H1 (cell line): ENCODE results near the gene PTCRA. TPM values are rescaled to one million over a fixed set of nuclear protein-coding genes. Genes with fewer than 3 reads are reported as not detected.

ENCODE experiments used
- CTCF ChIA-PET: fragments of 300-600 bp; sonication (Branson Sonifier 250); formaldehyde crosslinking; loops from one replicate; lab custom pipeline; 2021; ENCODE audit not compliant: partially characterized antibody; lab: Charles Lee
- POLR2A ChIA-PET: fragments of 300-600 bp; sonication (Branson Sonifier 250); formaldehyde crosslinking; loops from one replicate; lab custom pipeline; 2021; ENCODE audit warnings: inconsistent platforms; ENCODE audit not compliant: partially characterized antibody; lab: Charles Lee
- DNase-seq, 2 experiments: peaks; one replicate each; pipeline versions ENCODE4 v3.0.0 to v3.0.0-alpha.2; 2010 to 2022; ENCODE audit warnings: low spot score in 2 of 2, low read depth in 1 of 2, mixed read lengths in 1 of 2
- FAIRE-seq: peaks from 2 replicates; lab custom pipeline; 2011; peaks lifted over from hg19 to GRCh38; lab: Jason Lieb, UNC
- H2AFZ ChIP-seq: 2 replicates; pipeline ENCODE4 v1.8.1; 2012; ENCODE audit warnings: low read length, inconsistent platforms
- H2AK5ac ChIP-seq: 2 replicates; pipeline ENCODE4 v1.6.1; 2013; ENCODE audit warnings: low read depth, low read length
- H2BK120ac ChIP-seq: replicated peaks from 2 replicates; pipeline ENCODE3; 2013; ENCODE audit warnings: low read depth, low read length, inconsistent platforms
- H2BK12ac ChIP-seq: 2 replicates; pipeline ENCODE4 v1.6.1; 2013; ENCODE audit warnings: low read depth, low read length
- H2BK15ac ChIP-seq: 2 replicates; pipeline ENCODE4 v1.6.1; 2013; ENCODE audit warnings: low read length
- H2BK20ac ChIP-seq: 2 replicates; pipeline ENCODE4 v1.6.1; 2013; ENCODE audit warnings: low read length
- H2BK5ac ChIP-seq: 2 replicates; pipeline ENCODE4 v1.6.1; 2013; ENCODE audit warnings: low read depth, low read length
- H3K14ac ChIP-seq: 2 replicates; pipeline ENCODE4 v1.6.1; 2013; ENCODE audit warnings: inconsistent platforms; ENCODE audit not compliant: insufficient read length
- H3K18ac ChIP-seq: 2 replicates; pipeline ENCODE4 v1.6.1; 2013; ENCODE audit warnings: low read length; ENCODE audit errors: extremely low read depth
- H3K23ac ChIP-seq: 2 replicates; pipeline ENCODE4 v1.6.1; 2013; ENCODE audit warnings: inconsistent platforms; ENCODE audit not compliant: insufficient read length
- H3K23me2 ChIP-seq: 2 replicates; pipeline ENCODE4 v1.6.1; 2013; ENCODE audit warnings: low read depth, low read length
- H3K27ac ChIP-seq: 2 replicates; pipeline ENCODE4 v1.6.1; 2011; ENCODE audit warnings: low read depth, low read length, inconsistent platforms
- H3K27me3 ChIP-seq, 4 experiments: replicated peaks in 1 of 4; 1 replicate in 1 of 4; 2 replicates in 3 of 4; pipeline versions ENCODE4 v1.6.1 to v1.8.1; 2011 to 2013; ENCODE audit warnings: low read length in 3 of 4, mild to moderate bottlenecking in 3 of 4, inconsistent platforms in 2 of 4, mixed read lengths in 2 of 4, moderate library complexity in 1 of 4; ENCODE audit not compliant: control insufficient read depth in 3 of 4, insufficient read depth in 3 of 4; ENCODE audit errors: extremely low read depth in 1 of 4
- H3K36me3 ChIP-seq, 4 experiments: 2 replicates each; pipeline versions ENCODE4 v1.6.1 to v1.8.1; 2011 to 2013; ENCODE audit warnings: mild to moderate bottlenecking in 4 of 4, low read length in 3 of 4, moderate library complexity in 2 of 4, control low read depth in 1 of 4, inconsistent platforms in 1 of 4; ENCODE audit not compliant: insufficient read depth in 4 of 4, control insufficient read depth in 2 of 4
- H3K4ac ChIP-seq: replicated peaks from 2 replicates; pipeline ENCODE3; 2013; ENCODE audit warnings: low read length, low read depth, mixed read lengths, inconsistent platforms; ENCODE audit not compliant: insufficient read length
- H3K4me1 ChIP-seq, 4 experiments: replicated peaks in 1 of 4; 1 replicate in 1 of 4; 2 replicates in 3 of 4; pipeline versions ENCODE4 v1.6.1 to v1.8.1; 2011 to 2013; ENCODE audit warnings: low read length in 3 of 4, inconsistent platforms in 2 of 4, mixed read lengths in 1 of 4; ENCODE audit not compliant: insufficient read depth in 4 of 4, control insufficient read depth in 3 of 4
- H3K4me2 ChIP-seq, 2 experiments: 2 replicates each; pipeline versions ENCODE4 v1.6.1 to v1.8.1; 2011 to 2013; ENCODE audit warnings: low read depth in 2 of 2, low read length in 2 of 2, control low read depth in 1 of 2, inconsistent platforms in 1 of 2, mild to moderate bottlenecking in 1 of 2; ENCODE audit not compliant: insufficient read depth in 1 of 2
- H3K4me3 ChIP-seq, 4 experiments: fragments of 200-600, 300-600 bp in 1 of 4; sonication (generic), shearing (Covaris generic), sonication (Bioruptor Twin) in 1 of 4; 2 replicates each; pipeline versions ENCODE4 v1.5.1 to v1.8.1; 2011 to 2016; ENCODE audit warnings: low read length in 4 of 4, low read depth in 3 of 4, control low read depth in 2 of 4, inconsistent platforms in 2 of 4, mild to moderate bottlenecking in 2 of 4, mixed read lengths in 1 of 4, moderate library complexity in 1 of 4; ENCODE audit not compliant: insufficient read depth in 2 of 4; ENCODE audit errors: extremely low read depth in 1 of 4
- H3K56ac ChIP-seq: replicated peaks from 2 replicates; pipeline ENCODE3; 2013; ENCODE audit warnings: low read depth, mild to moderate bottlenecking, mixed read lengths, low read length, inconsistent platforms; ENCODE audit not compliant: insufficient read length
- H3K79me1 ChIP-seq: 2 replicates; pipeline ENCODE4 v1.6.1; 2013; ENCODE audit warnings: low read depth, low read length, control low read depth
- H3K79me2 ChIP-seq, 2 experiments: 2 replicates each; pipeline versions ENCODE4 v1.6.1 to v1.8.1; 2012 to 2013; ENCODE audit warnings: low read length in 2 of 2, mild to moderate bottlenecking in 2 of 2, inconsistent platforms in 1 of 2; ENCODE audit not compliant: insufficient read depth in 2 of 2, control insufficient read depth in 1 of 2
- H3K9ac ChIP-seq, 4 experiments: replicated peaks in 1 of 4; 1 replicate in 1 of 4; 2 replicates in 3 of 4; pipeline versions ENCODE4 v1.6.1 to v1.8.1; 2011 to 2013; ENCODE audit warnings: low read depth in 3 of 4, low read length in 3 of 4, control low read depth in 2 of 4, mild to moderate bottlenecking in 2 of 4, moderate library complexity in 2 of 4, inconsistent platforms in 1 of 4; ENCODE audit errors: extremely low read depth in 1 of 4
- H3K9me3 ChIP-seq, 2 experiments: 2 replicates each; pipeline versions ENCODE4 v1.6.1 to v1.8.1; 2012 to 2013; ENCODE audit warnings: mild to moderate bottlenecking in 2 of 2, moderate library complexity in 2 of 2, control low read depth in 1 of 2, inconsistent platforms in 1 of 2, low read depth in 1 of 2, low read length in 1 of 2, mixed read lengths in 1 of 2; ENCODE audit not compliant: insufficient read depth in 2 of 2
- H4K20me1 ChIP-seq, 2 experiments: replicated peaks in 1 of 2; 2 replicates each; pipeline versions ENCODE3 to v1.8.1; 2011 to 2013; ENCODE audit warnings: inconsistent platforms in 2 of 2, low read length in 2 of 2, mild to moderate bottlenecking in 1 of 2; ENCODE audit not compliant: insufficient read depth in 2 of 2, control insufficient read depth in 1 of 2
- H4K5ac ChIP-seq: 2 replicates; pipeline ENCODE4 v1.6.1; 2013; ENCODE audit warnings: low read length, low read depth, mixed read lengths, inconsistent platforms; ENCODE audit not compliant: insufficient read length
- H4K8ac ChIP-seq: 2 replicates; pipeline ENCODE4 v1.8.0; 2013; ENCODE audit warnings: mild to moderate bottlenecking, moderate library complexity, low read length, inconsistent platforms; ENCODE audit not compliant: insufficient read depth; ENCODE audit errors: extremely low read depth
- H4K91ac ChIP-seq: replicated peaks from 2 replicates; pipeline ENCODE3; 2013; ENCODE audit warnings: low read length, mixed read lengths, inconsistent platforms; ENCODE audit not compliant: insufficient read length
- BCL11A ChIP-seq, 2 experiments: IDR thresholded peaks; one replicate each; pipeline ENCODE4 v1.6.1; 2011; ENCODE audit warnings: low read depth in 2 of 2, low read length in 2 of 2, mild to moderate bottlenecking in 2 of 2
- JUN ChIP-seq: IDR thresholded peaks from 2 replicates; pipeline ENCODE4 v1.6.1; 2011; ENCODE audit warnings: low read depth, mild to moderate bottlenecking, improper control_type of control experiment, low read length
- JUND ChIP-seq: IDR thresholded peaks from 2 replicates; pipeline ENCODE4 v1.6.1; 2011; ENCODE audit warnings: mild to moderate bottlenecking, improper control_type of control experiment, low read length
- MAFK ChIP-seq: IDR thresholded peaks from 2 replicates; pipeline ENCODE4 v1.6.1; 2012; ENCODE audit warnings: low read depth, mild to moderate bottlenecking, improper control_type of control experiment, low read length
- NANOG ChIP-seq: IDR thresholded peaks from 2 replicates; pipeline ENCODE4 v1.6.1; 2011; ENCODE audit warnings: low read length, low read depth, mild to moderate bottlenecking, inconsistent platforms; ENCODE audit not compliant: insufficient read depth, poor library complexity, severe bottlenecking
- NRF1 ChIP-seq: IDR thresholded peaks from 2 replicates; pipeline ENCODE4 v1.6.1; 2011; ENCODE audit warnings: mild to moderate bottlenecking, low read depth, low read length, improper control_type of control experiment
- PHF8 ChIP-seq: fragments of 200-600 bp; sonication (generic); conservative IDR thresholded peaks from 2 replicates; pipeline ENCODE4 v1.7.1; 2012; ENCODE audit warnings: low read depth, mild to moderate bottlenecking, inconsistent platforms, low read length, moderate library complexity
- WGBS, 2 experiments: shearing (Covaris generic) in 1 of 2; methylation state at CpG; one replicate each; pipeline versions ENCODE4 v1.1.6 to v1.1.7; 2013 to 2015; ENCODE audit warnings: low lambda C conversion rate in 2 of 2, mixed read lengths in 2 of 2, inconsistent platforms in 1 of 2, low coverage in 1 of 2, missing lambda C conversion rate in 1 of 2; ENCODE audit not compliant: insufficient replicate concordance in 2 of 2, insufficient coverage in 1 of 2, insufficient read length in 1 of 2; ENCODE audit errors: extremely low coverage in 1 of 2, missing lambda C conversion rate in 1 of 2; 5-methylcytosine and 5-hydroxymethylcytosine counted together
- polyA plus RNA-seq, 7 experiments: library from polyadenylated mRNA; depleted of rRNA in 3 of 7; stranded (reverse) in 5 of 7; unstranded in 2 of 7; fragments of >200 nt in 5 of 7; fragments of 200-250 nt in 2 of 7; gene quantifications; 1 replicate in 5 of 7; 2 replicates in 1 of 7; 4 replicates in 1 of 7; pipeline versions ENCODE4 v1.2.1 to v1.2.3, GENCODE V29; 2011 to 2013; ENCODE audit warnings: missing spikeins in 2 of 7, mixed read lengths in 2 of 7
- total RNA-seq: library from RNA; stranded (reverse); fragmentation: NEBNext Ultra II Directional; extraction: Animal tissue kit (Norgen Biotek cat#: 25700); gene quantifications from 2 replicates; pipeline ENCODE4 v1.2.1, GENCODE V29; 2021

Gene PTCRA
- total and polyA plus RNA-seq, 2 of the 8 experiments (the other 6 are each of a cell fraction or from before 2014, with no cell fraction given): not detected

DNA sequence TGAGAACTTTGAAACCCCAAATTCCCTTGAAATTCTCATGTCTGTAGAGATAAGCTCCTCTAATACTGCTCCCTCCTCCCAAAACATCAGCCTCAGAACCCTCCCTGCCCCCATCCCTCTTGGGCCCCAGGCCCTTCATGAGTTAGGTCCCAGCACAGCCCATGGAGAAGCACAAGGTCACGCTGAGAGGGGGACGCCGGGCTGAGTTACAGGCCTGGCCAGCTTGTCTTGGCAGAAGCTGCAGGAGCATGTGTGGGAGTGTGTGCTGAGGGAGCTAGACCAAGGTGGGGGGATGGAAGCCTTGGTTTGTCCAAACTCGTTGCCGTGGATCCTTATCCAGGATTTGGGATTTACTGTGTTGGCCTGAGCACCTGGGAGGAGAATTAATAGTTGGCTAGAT, 8.5 kb upstream of the PTCRA start:
- no peaks in the 10 kb centered on the region for H3K36me3 ChIP-seq
- FAIRE-seq: no peak
- peak overlapping the region; percentile 36; the same call in 1 of the 2 replicates for H4K8ac ChIP-seq
- no peak overlapping the region for H4K91ac ChIP-seq
- TF ChIP-seq NRF1: no peak
- TF ChIP-seq NANOG: no peak
- TF ChIP-seq JUND: no peak
- TF ChIP-seq MAFK: no peak
- no peak for TF ChIP-seq PHF8
- TF ChIP-seq BCL11A (IDR thresholded peaks at IDR 0.05; ENCODE audit: low read depth in 2 of 2, low read length in 2 of 2): no peak
- TF ChIP-seq JUN: no peak
- TF ChIP-seq, all 59 proteins: peak for 0
- Histone ChIP-seq H2AFZ (no peak overlapping the region), H3K4me1 (0 out of 7 replicates have a peak, but pooled peaks cover 0 to 1% (median 0%) of the 10 kb centered on the region in 4 experiments), H2BK12ac (no peak overlapping the region), H2BK120ac (no peak overlapping the region), H3K9me3 (no peaks in the 10 kb centered on the region), H3K56ac (no peak overlapping the region), H3K23me2 (peaks cover 2% of the 10 kb centered on the region; the same call in 1 of the 2 replicates), H3K27ac (no peak overlapping the region), H3K14ac (no peak overlapping the region), H3K79me1 (no peaks in the 10 kb centered on the region; the same call in 1 of the 2 replicates), H3K4ac (no peak overlapping the region), H3K18ac (no peak overlapping the region), H3K4me3 (no peak overlapping the region), H3K4me2 (no peak overlapping the region), H3K23ac (no peak overlapping the region), H3K9ac (no peak overlapping the region), H3K79me2 (no peaks in the 10 kb centered on the region), H2BK20ac (no peak overlapping the region), H4K5ac (no peak overlapping the region), H3K27me3 (no peaks in the 10 kb centered on the region; a peak in 1 of 7 replicates), H4K20me1 (no peaks in the 10 kb centered on the region), H2BK15ac (no peak overlapping the region), H2AK5ac (no peak overlapping the region), H2BK5ac (no peak overlapping the region)
- WGBS, 2 experiments: 89% methylated on average over 5 of the region's 5 CpGs; no CpG with 5 or more reads in 1 of the 2 experiments
- ChIA-PET POLR2A (interaction anchor here (1.1 to 1.5 kb wide), 3 partner anchors 17 to 28 kb away, joined by 4 to 6 read pairs (median 4); partner anchors contain the start of genes CNPY3 and RPL7L1), CTCF (interaction anchor here (0.6 to 3.6 kb wide), 4 partner anchors 19 to 103 kb away, joined by 3 to 9 read pairs (median 6); partner anchors contain the start of gene CNPY3)
- DNase-seq: no peak
